HL-60 (cell line): Measurements from ENCODE around the gene PCCA.

Source experiments
- CTCF ChIP-seq: IDR thresholded peaks from one replicate; pipeline ENCODE4 v1.5.1; 2011; ENCODE audit warnings: low read length, control low read depth, inconsistent platforms; ENCODE audit not compliant: insufficient read depth
- GABPA ChIP-seq: IDR thresholded peaks from 2 replicates; pipeline ENCODE4 v1.6.1; 2012; ENCODE audit warnings: low read depth
- POLR2AphosphoS5 ChIP-seq: IDR thresholded peaks from 2 replicates; pipeline ENCODE4 v1.6.1; 2012; ENCODE audit warnings: low read depth
- SPI1 ChIP-seq: IDR thresholded peaks from 2 replicates; pipeline ENCODE4 v1.6.1; 2012; ENCODE audit warnings: low read depth, mild to moderate bottlenecking, borderline replicate concordance
- TF ChIP-seq, protein P1 (sequence below): IDR thresholded peaks from 2 replicates; pipeline ENCODE4 v1.6.1; 2012; ENCODE audit warnings: low read depth; ENCODE audit not compliant: insufficient replicate concordance

GRCh38 chr13:100563779-100564178 lies 474.9 kb downstream of the PCCA start:
- TF ChIP-seq GABPA (no peak), CTCF (no peak), POLR2AphosphoS5 (no peak), SPI1 (no peak)
- TF ChIP-seq, protein P1, sequence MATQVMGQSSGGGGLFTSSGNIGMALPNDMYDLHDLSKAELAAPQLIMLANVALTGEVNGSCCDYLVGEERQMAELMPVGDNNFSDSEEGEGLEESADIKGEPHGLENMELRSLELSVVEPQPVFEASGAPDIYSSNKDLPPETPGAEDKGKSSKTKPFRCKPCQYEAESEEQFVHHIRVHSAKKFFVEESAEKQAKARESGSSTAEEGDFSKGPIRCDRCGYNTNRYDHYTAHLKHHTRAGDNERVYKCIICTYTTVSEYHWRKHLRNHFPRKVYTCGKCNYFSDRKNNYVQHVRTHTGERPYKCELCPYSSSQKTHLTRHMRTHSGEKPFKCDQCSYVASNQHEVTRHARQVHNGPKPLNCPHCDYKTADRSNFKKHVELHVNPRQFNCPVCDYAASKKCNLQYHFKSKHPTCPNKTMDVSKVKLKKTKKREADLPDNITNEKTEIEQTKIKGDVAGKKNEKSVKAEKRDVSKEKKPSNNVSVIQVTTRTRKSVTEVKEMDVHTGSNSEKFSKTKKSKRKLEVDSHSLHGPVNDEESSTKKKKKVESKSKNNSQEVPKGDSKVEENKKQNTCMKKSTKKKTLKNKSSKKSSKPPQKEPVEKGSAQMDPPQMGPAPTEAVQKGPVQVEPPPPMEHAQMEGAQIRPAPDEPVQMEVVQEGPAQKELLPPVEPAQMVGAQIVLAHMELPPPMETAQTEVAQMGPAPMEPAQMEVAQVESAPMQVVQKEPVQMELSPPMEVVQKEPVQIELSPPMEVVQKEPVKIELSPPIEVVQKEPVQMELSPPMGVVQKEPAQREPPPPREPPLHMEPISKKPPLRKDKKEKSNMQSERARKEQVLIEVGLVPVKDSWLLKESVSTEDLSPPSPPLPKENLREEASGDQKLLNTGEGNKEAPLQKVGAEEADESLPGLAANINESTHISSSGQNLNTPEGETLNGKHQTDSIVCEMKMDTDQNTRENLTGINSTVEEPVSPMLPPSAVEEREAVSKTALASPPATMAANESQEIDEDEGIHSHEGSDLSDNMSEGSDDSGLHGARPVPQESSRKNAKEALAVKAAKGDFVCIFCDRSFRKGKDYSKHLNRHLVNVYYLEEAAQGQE = no peak
